Keratinocyte (primary cell): ENCODE results near the gene VAT1L. TPM values are rescaled to one million over a fixed set of nuclear protein-coding genes. Genes with fewer than 3 reads are reported as not detected.
A peak's percentile ranks its signal among the peaks of the same experiment; 100 is the strongest.

ENCODE experiments used
- DNase-seq: peaks from one replicate; pipeline ENCODE4 v3.0.0-alpha.2; 2011; ENCODE audit warnings: low read depth, missing footprints, low spot score
- FAIRE-seq: peaks from 2 replicates; lab custom pipeline; 2011; peaks lifted over from hg19 to GRCh38; lab: Jason Lieb, UNC
- H2AFZ ChIP-seq: 2 replicates; pipeline ENCODE4 v1.6.0; 2012; ENCODE audit warnings: low read length, control low read depth, inconsistent platforms; ENCODE audit not compliant: control insufficient read depth
- H3K27ac ChIP-seq: 2 replicates; pipeline ENCODE4 v1.5.1; 2011; ENCODE audit warnings: low read length; ENCODE audit not compliant: control insufficient read depth, insufficient read depth
- H3K27me3 ChIP-seq: 3 replicates; pipeline ENCODE4 v1.6.0; 2011; ENCODE audit warnings: low read length; ENCODE audit not compliant: control insufficient read depth, insufficient read depth; ENCODE audit errors: extremely low read depth
- H3K36me3 ChIP-seq, 2 experiments: 2 replicates in 1 of 2; 3 replicates in 1 of 2; pipeline ENCODE4 v1.5.1; 2011; ENCODE audit warnings: low read length in 2 of 2, mild to moderate bottlenecking in 1 of 2; ENCODE audit not compliant: control insufficient read depth in 2 of 2, insufficient read depth in 2 of 2; ENCODE audit errors: extremely low read depth in 1 of 2
- H3K4me1 ChIP-seq: 3 replicates; pipeline ENCODE4 v1.5.1; 2011; ENCODE audit warnings: low read length; ENCODE audit not compliant: control insufficient read depth, insufficient read depth; ENCODE audit errors: extremely low read depth
- H3K4me2 ChIP-seq: 3 replicates; pipeline ENCODE4 v1.6.0; 2011; ENCODE audit warnings: low read depth, low read length; ENCODE audit not compliant: control insufficient read depth, insufficient read depth; ENCODE audit errors: extremely low read depth
- H3K4me3 ChIP-seq, 3 experiments: fragments of 200-600 bp in 1 of 3; sonication (generic) in 1 of 3; 2 replicates in 2 of 3; 3 replicates in 1 of 3; pipeline ENCODE4 v1.5.1; 2011 to 2016; ENCODE audit warnings: low read length in 3 of 3, mild to moderate bottlenecking in 3 of 3, control low read depth in 2 of 3, inconsistent platforms in 1 of 3, low read depth in 1 of 3, mixed read lengths in 1 of 3, mixed run types in 1 of 3, moderate library complexity in 1 of 3; ENCODE audit not compliant: control insufficient read depth in 2 of 3, insufficient read depth in 2 of 3; ENCODE audit errors: extremely low read depth in 1 of 3
- H3K79me2 ChIP-seq: 2 replicates; pipeline ENCODE4 v1.6.0; 2012; ENCODE audit warnings: low read length; ENCODE audit not compliant: control insufficient read depth, insufficient read depth
- H3K9ac ChIP-seq: 3 replicates; pipeline ENCODE4 v1.6.0; 2011; ENCODE audit warnings: low read length; ENCODE audit not compliant: control insufficient read depth, insufficient read depth; ENCODE audit errors: extremely low read depth
- H3K9me1 ChIP-seq: 3 replicates; pipeline ENCODE4 v1.6.0; 2011; ENCODE audit warnings: low read length; ENCODE audit not compliant: control insufficient read depth, insufficient read depth; ENCODE audit errors: extremely low read depth
- H3K9me3 ChIP-seq: 2 replicates; pipeline ENCODE4 v1.5.1; 2012; ENCODE audit warnings: low read depth, low read length; ENCODE audit not compliant: control insufficient read depth
- H4K20me1 ChIP-seq: 3 replicates; pipeline ENCODE4 v1.6.0; 2011; ENCODE audit warnings: low read length; ENCODE audit not compliant: control insufficient read depth, insufficient read depth; ENCODE audit errors: extremely low read depth
- CTCF ChIP-seq, 3 experiments: IDR thresholded peaks in 1 of 3; conservative IDR thresholded peaks in 1 of 3; optimal IDR thresholded peaks in 1 of 3; 2 replicates in 2 of 3; 3 replicates in 1 of 3; pipeline versions ENCODE3 to v1.5.1; 2011; ENCODE audit warnings: low read length in 3 of 3, mild to moderate bottlenecking in 3 of 3, moderate library complexity in 2 of 3, control low read depth in 1 of 3, inconsistent platforms in 1 of 3; ENCODE audit not compliant: insufficient read depth in 2 of 3; ENCODE audit errors: extremely low read depth in 1 of 3
- EZH2 ChIP-seq: IDR thresholded peaks from one replicate; pipeline ENCODE4 v1.6.1; 2012; ENCODE audit warnings: inconsistent platforms, mild to moderate bottlenecking, low read length, moderate library complexity
- dilution Hi-C: fragments of 300-500 bp; cut with MboI; formaldehyde crosslinking; loops from one replicate; pipeline ENCODE4 v1.7.0; 2020; ENCODE audit warnings: low sequenced_read_pairs; ENCODE audit not compliant: extremely low pct_ligation_motif_present
- polyA plus RNA-seq, 5 experiments: library from polyadenylated mRNA; depleted of rRNA in 3 of 5; stranded (reverse) in 3 of 5; stranded (forward) in 1 of 5; unstranded in 1 of 5; fragments of >200 nt; gene quantifications; 1 replicate in 1 of 5; 2 replicates in 3 of 5; 3 replicates in 1 of 5; pipeline versions ENCODE4 v1.2.1 to v1.2.3, GENCODE V29; 2011 to 2012; ENCODE audit warnings: missing spikeins in 2 of 5, low read depth in 1 of 5, low replicate concordance in 1 of 5

VAT1L gene
- polyA plus RNA-seq, 1 donor (not counting 4 experiments of a cell fraction or from before 2014, with no cell fraction given) = not detected

GRCh38 chr16:78005881-78006280 lies 217.5 kb downstream of the VAT1L start:
- no peaks in the 10 kb centered on the region for H3K9me1 ChIP-seq
- no peaks in the 10 kb centered on the region for H3K36me3 ChIP-seq
- TF ChIP-seq EZH2 (no peak), CTCF (optimal IDR thresholded peaks at IDR 0.05 in 1 of 3, IDR thresholded peaks at IDR 0.05 in 1 of 3, conservative IDR thresholded peaks at IDR 0.05 in 1 of 3; ENCODE audit: extremely low read depth in 1 of 3, insufficient read depth in 2 of 3, low read length in 3 of 3) (peak; percentile 12 to 18 (median 18))
- no peak overlapping the region for H3K9ac ChIP-seq
- no peaks in the 10 kb centered on the region for H3K4me1 ChIP-seq
- no peaks in the 10 kb centered on the region for H3K79me2 ChIP-seq
- H3K9me3 ChIP-seq = no peaks in the 10 kb centered on the region
- no peak overlapping the region for H3K27ac ChIP-seq
- no peak overlapping the region for H3K4me3 ChIP-seq
- dilution Hi-C loops = no loop called here
- DNase-seq (no peak), FAIRE-seq (no peak)
- H3K27me3 ChIP-seq = no peaks in the 10 kb centered on the region
- H2AFZ ChIP-seq = no peak overlapping the region
- H3K4me2 ChIP-seq = no peak overlapping the region
- no peaks in the 10 kb centered on the region for H4K20me1 ChIP-seq

GRCh38 chr16:78007121-78007520 lies 218.8 kb downstream of the VAT1L start:
- dilution Hi-C loops = no loop called here
- H3K27ac ChIP-seq = no peak overlapping the region
- H3K9ac ChIP-seq = no peak overlapping the region
- no peak for DNase-seq
- H3K4me1 ChIP-seq = no peaks in the 10 kb centered on the region
- no peaks in the 10 kb centered on the region for H3K9me1 ChIP-seq
- H3K4me3 ChIP-seq = no peak overlapping the region
- H3K4me2 ChIP-seq = no peak overlapping the region
- no peaks in the 10 kb centered on the region for H3K79me2 ChIP-seq
- TF ChIP-seq EZH2 = no peak
- no peak for TF ChIP-seq CTCF (optimal IDR thresholded peaks at IDR 0.05 in 1 of 3, IDR thresholded peaks at IDR 0.05 in 1 of 3, conservative IDR thresholded peaks at IDR 0.05 in 1 of 3; ENCODE audit: extremely low read depth in 1 of 3, insufficient read depth in 2 of 3, low read length in 3 of 3)
- no peaks in the 10 kb centered on the region for H4K20me1 ChIP-seq
- H3K9me3 ChIP-seq = no peaks in the 10 kb centered on the region
- H3K36me3 ChIP-seq = no peaks in the 10 kb centered on the region
- H2AFZ ChIP-seq = no peak overlapping the region
- no peak for FAIRE-seq
- H3K27me3 ChIP-seq = no peaks in the 10 kb centered on the region
